HG02623 (cell line): Measurements from ENCODE around the gene GLIS1.

ENCODE experiments used
- ATAC-seq: cut with Tn5 transposase; IDR thresholded peaks from one replicate; pipeline ENCODE4 v1.9.1; 2021; ENCODE audit warnings: moderate library complexity; ENCODE audit not compliant: unreplicated experiment

Gene GLIS1

DNA sequence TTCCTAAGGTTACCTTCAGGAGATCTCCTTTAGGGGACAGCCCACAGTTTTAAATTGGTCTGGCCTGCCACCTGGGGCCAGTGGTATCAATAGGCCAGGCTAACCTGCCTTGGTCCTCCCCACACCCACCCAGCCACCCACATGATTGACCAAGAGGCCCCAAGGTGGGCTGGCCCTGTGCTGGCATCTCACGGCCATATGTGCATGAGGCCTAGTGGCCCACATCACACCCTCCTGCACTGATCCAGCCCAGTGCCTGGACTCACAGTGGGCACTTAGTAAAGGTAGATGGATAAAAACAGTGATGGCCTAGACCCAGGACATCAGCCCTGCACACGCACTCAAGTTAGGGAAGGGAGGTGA, 197.7 kb downstream of the GLIS1 start:
- ATAC-seq = no peak

DNA sequence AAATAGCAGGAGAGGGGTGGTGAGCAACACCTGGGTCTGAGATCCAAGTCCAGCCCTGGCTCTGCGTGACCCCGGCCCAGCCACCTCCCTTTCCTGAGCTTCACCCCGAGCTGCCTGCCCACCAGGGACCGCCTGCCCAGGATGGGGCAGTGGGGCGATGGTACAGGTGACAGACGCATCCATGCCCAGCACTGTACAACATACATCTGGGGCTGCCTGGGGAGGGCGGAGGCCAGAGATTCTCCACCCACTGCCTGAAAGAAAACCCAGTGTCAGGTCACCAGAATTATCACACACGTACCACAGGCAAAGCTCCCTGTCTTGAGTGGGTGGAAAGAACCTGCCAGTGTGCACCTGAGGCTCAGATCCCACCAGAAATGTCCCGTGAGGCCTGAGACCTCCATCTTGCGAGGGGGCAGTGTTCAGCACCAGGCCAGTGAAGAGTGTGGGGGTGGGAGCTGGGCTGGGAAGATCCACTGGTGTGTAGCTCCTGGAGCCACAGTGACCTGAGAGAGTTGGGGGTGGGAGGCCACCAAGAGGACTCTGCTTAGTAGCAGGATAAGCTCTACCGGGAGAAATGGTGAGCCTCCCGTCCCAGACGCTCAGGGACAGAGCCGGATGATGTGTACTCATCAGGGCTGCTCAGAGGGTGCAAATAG, 198.2 kb downstream of the GLIS1 start:
- no peak for ATAC-seq

DNA sequence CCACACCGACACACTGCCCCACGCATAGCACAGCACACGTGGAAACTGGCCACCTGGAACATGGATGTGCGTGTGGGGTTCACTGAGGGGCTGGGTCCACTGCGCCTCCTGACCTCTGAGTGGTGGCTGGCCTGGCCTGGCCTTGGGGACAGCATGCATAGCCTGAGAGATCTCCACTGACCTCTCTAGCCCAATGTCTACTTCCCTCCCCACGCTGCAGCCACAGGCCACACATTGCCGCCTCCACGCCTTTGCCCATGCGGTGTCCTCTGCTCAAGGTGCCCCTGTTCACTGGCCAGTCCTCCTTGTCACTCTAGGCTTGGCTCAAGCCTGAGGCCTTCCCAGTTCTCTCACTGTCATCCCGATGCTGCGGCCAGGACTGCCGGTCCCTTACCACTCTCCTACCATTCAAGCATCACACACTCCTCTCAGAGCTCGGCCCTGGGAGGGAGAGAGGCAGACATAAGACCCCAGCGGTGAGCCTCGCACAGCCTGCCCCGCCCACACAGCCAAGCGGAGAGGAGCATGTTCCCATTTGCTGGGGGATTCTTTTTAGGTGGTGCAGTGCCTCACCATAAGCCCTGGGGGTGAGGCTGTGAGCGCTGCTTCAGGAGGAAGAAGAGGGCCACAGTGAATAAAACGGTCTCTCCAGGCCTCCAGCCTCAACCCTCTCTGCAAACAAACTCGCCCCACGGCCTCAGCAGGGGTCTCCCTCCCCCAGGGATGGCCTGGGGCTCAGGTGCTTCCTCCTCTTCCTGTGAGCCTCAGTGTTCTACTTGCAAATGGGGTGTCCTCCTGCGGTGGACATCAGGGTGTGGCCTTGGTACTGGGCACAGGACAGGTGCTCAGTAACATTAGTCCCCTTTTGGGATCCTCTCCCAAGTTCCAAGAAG, 199.0 kb downstream of the GLIS1 start:
- no peak for ATAC-seq

- ATAC-seq = no peak
These were observed 199.7 kb downstream of the GLIS1 start for GRCh38 chr1:53539226-53539625.

DNA sequence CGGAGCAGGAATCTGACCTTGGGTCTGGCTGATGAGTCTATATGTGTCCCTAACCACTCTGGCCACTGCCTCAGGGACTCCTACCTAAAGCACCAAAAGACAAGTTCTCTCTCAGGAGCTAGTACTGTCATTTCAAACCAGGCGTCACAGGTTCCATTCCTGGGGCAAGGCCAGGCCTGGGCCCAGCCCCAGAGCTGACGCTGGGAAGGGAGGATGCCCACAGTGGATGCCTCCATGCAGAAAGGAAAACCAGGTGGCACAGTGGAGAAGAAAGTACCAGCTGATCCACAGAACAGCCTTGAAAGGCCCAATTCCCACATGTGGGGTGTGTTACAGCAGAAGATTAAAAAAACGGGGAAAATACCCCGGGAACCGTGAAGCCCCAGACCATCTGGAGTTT, 202.4 kb downstream of the GLIS1 start:
- ATAC-seq = no peak

- no peak for ATAC-seq
These were observed 203.1 kb downstream of the GLIS1 start for GRCh38 chr1:53535846-53536245.

DNA sequence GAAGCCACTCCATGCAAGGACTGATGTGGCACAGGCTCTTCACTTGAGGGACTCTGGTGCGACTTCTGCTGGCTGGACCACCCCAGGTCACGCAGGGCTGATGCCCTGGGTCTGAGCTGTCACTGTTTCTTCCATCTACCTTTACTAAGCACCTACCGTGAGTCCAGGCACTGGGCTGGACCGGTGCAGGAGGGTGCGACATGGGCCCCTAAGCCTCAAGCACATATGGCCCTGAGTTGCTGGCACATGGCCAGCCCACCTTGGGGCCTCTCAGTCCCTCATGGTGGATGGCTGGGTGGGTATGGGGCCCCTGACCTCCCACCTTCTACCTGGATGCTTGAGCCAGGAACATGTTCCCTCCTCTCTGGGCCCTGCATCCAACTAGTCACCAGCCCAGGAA, 203.7 kb downstream of the GLIS1 start:
- no peak for ATAC-seq

- no peak for ATAC-seq
These were observed 206.1 kb downstream of the GLIS1 start for GRCh38 chr1:53532912-53533311.

DNA sequence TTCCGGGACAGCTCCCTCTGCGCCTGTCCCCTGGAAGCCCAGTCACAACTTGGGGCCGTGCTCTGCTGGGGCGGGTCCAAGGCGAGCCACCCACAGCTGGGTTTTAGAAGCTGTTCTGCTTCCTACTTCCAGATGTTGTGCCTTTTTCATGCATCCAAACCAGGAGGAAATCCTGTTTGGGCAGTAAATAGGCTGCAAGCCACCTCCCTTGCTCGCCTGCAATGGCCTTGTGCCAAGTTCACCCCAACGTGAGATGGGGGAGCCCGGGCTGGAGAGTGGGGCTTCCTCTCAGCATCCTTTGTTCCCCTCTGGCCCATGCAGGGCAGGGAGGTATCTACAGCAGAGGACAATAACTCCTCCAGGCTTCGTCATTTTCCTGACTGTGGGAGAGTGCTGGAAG, 206.6 kb downstream of the GLIS1 start:
- ATAC-seq = no peak

GRCh38 chr1:53530550-53530949, 208.4 kb downstream of the GLIS1 start:
- ATAC-seq = no peak

DNA sequence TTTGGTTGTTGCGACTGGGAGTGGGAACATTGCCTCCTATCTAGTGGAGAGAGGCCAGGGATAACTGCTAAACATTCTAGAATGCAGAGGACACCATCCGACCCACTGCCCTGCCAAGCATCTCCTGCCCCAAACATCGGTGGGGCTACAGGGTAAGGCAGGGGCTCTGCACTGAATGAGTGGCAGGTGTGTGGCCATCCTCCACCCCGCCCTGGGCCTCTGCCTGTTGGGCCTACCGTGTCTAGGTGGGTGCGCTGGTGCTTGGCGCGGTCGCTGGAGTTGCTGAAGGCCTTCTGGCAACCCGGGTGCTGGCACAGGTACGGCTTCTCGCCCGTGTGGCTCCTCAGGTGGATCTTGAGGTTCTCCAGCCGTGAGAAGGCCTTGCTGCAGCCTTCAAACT, 209.4 kb downstream of the GLIS1 start:
- ATAC-seq = no peak

DNA sequence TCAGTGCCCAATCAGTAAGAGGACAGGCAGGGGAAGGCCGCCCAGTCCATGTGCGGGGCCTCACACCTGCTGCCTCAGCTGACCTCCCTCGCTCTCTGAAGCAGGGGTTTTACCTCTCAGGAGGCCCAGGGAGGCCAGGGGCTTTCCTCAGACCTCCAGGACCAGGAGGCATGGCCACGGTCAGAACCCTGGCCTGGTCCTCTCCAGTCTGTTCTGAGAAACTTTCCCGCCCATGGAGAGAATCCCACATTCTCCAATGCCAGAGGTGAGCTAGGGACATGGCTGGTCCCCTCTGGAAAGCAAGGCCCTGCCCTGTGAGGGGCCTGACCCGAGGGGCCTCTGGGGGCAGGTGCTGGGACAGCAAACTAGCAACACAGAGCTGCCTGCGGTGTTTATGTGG, 211.6 kb downstream of the GLIS1 start:
- no peak for ATAC-seq

GRCh38 chr1:53526451-53527101, 212.4 kb downstream of the GLIS1 start:
- no peak for ATAC-seq

DNA sequence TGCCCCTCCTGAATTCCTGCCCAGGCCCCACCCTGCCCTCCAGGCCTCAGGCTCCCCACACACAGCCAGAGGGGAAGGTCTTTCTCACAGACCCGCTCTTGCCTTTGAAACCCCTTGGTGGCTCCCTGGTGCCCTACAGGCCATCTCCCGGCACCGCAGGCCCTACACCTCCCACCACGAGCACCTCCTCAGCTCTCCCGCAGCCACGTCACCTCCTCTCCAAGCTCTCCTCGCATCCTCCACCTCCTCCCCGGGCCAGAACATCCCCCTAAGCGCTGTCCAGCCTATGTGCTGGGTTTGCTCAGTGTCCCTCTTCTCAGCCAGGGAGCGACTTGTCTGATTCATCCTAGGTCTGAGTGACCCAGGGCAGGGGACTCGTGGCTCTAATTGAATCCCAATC, 213.4 kb downstream of the GLIS1 start:
- no peak for ATAC-seq

DNA sequence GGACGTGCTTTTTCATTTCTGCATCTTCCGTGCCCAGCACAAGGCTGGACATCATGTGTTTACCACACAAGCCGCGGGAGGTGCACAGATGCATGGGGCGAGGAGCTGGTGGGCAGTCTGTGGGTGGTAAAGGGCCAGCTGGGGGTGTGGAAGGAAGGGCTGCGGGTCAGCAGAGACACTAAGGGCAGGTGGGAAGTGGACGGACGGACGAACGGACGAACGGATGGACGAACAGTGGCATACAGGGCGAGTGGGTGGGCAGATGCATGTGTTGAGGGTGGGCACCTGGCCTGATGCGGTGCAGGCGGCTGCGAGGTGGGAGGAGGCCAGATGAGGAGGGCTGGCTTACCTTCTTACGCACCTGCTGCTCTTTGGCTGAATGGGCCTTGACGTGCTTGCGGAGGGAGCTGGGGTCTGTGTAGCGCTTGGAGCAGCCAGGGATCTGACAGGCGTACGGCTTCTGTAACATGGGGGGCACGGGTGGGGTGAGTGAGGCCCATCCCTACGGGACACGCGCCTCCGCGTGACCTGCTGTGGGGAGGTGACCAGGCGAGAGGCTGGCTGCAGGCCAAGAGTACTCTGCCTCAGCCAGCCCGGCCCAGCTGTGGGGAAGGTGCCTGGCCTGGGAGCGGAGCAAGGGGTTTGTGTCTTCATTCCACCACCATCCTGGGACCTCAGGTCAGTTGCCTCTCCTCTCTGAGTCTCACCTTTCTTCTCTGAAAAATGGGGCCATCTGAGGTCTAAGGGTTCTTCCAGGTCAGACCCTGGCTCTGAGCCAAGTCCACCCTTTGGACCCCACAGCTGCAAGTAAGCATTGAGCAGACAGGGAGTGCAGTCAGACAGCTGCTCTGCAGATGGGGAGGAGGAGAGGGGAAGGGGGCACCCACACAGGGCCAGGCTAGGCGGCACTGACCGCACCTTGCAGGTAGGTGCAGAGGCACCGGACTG, 214.3 kb downstream of the GLIS1 start:
- ATAC-seq = no peak

DNA sequence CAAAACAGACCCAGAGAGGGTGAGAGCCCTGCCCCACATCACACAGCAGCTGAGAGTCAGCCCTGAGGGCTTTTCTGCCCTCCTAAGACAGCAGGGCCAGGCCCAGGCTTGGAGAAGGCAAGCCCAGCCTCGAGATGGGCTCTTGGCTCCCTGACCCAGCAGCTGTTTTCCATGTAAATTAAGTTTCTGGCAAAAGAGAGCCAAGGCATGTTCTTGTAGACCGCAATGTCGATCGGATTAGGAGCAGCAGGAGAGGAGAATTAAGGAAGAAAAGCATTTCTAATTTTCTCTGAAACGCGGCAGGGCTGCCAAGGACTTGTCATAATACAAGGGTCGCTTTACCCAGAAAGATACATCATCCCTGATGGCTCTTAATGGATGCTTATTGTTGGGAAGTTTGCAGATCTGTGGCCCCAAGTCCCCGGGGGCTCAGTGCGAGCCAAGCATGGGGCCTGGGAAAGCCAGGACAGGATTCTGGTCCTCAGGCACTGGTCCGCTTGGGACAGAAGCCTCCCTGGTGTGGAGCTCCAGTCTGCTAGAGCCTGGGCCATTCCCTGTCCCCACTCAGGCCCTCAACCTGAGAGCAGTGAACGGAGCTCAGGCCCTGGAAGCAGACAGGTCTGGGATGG, 216.9 kb downstream of the GLIS1 start:
- no peak for ATAC-seq

DNA sequence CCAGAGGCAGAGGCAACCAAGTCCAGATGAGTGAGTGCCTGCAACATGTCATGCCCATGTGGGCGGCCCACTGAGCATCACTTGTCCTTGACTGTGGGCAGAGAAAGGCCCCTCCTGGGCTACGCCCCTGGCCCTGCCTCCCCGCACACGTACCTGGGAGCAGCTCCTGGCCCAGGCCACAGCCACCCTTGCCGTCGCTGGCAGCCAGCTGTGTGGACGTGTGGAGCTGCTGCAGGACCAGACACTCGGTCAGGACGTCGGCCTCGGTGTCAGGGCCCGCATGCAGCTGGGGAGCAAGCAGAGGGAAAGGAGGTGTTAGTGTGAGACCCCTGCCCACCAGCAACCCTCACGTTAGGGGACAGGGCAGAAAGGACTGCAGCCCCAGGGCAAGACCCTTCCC, 218.5 kb downstream of the GLIS1 start:
- no peak for ATAC-seq

- ATAC-seq = no peak
These were observed 219.5 kb downstream of the GLIS1 start for GRCh38 chr1:53519421-53519820.

DNA sequence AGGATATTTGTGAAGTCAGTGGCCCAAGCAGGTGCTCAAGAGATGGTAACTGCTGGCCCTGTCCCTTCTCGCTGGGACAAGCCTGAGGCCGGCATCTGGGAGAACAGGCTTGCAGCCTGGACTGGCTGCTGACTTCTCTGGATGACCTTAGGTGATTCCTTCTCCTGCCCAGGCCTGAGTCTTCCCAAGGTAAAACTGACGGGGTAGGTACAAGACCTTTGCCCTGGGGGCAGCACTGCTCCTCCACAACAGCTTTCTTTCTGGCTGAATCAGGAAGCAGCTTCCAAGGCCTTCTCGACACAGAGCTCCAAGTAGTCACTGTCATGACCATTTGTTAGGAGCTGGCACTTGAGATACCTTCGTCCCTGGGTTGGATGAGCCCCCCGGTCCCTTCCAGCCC, 220.2 kb downstream of the GLIS1 start:
- no peak for ATAC-seq

DNA sequence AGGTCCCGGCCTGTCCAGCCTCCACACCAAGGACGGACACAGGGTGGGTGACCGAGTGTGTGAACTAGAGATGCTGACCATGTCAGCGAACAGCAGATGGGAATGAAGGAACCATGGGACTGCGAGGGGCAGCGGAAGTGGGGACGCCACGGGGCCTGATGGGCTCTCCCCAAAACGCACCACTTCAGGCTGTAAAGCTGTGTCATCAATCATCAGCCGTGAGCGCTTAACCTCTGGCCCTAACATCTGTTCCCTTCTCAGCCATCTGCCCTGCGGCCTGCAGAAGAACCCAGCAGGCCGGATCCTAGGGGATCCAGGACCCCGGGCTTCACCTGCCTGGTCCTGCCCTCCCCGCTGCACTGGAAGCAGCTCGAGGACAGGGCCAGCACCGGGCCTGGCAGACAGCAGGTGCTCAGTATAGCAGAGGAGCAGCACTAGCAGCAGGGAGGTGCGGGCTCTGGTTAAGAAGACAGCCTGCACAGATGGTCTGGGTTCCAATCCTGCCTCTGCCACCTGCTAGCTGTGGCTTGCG, 221.1 kb downstream of the GLIS1 start:
- ATAC-seq = no peak
